LNCaP clone FGC (cell line): ENCODE data around the gene ARMC7.

ENCODE experiments used
- DNase-seq: peaks from one replicate; pipeline ENCODE4 v3.0.0-alpha.2; 2011; ENCODE audit warnings: low read depth
- H3K4me3 ChIP-seq: 2 replicates; pipeline ENCODE4 v1.5.1; 2011; ENCODE audit warnings: mild to moderate bottlenecking, low read depth, low read length, control low read depth
- TF ChIP-seq, protein P1 (sequence below): IDR thresholded peaks from 2 replicates; pipeline ENCODE4 v1.5.1; 2012; ENCODE audit warnings: mild to moderate bottlenecking; ENCODE audit not compliant: control insufficient read depth, insufficient read depth; ENCODE audit errors: extremely low read depth

ARMC7 gene

GRCh38 chr17:75073618-75074047, 36.1 kb upstream of the ARMC7 start:
- DNase-seq, result no peak
- no peak overlapping the region for H3K4me3 ChIP-seq
- TF ChIP-seq, protein P1, sequence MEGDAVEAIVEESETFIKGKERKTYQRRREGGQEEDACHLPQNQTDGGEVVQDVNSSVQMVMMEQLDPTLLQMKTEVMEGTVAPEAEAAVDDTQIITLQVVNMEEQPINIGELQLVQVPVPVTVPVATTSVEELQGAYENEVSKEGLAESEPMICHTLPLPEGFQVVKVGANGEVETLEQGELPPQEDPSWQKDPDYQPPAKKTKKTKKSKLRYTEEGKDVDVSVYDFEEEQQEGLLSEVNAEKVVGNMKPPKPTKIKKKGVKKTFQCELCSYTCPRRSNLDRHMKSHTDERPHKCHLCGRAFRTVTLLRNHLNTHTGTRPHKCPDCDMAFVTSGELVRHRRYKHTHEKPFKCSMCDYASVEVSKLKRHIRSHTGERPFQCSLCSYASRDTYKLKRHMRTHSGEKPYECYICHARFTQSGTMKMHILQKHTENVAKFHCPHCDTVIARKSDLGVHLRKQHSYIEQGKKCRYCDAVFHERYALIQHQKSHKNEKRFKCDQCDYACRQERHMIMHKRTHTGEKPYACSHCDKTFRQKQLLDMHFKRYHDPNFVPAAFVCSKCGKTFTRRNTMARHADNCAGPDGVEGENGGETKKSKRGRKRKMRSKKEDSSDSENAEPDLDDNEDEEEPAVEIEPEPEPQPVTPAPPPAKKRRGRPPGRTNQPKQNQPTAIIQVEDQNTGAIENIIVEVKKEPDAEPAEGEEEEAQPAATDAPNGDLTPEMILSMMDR, result no peak

- DNase-seq, result no peak
- H3K4me3 ChIP-seq, result no peak overlapping the region
- TF ChIP-seq, protein P1, result no peak
Measured at GRCh38 chr17:75074532-75074931, 35.2 kb upstream of the ARMC7 start.

- no peak overlapping the region for H3K4me3 ChIP-seq
- TF ChIP-seq, protein P1, result no peak
- no peak for DNase-seq
Measured at GRCh38 chr17:75075597-75076336, 34.0 kb upstream of the ARMC7 start.

DNA sequence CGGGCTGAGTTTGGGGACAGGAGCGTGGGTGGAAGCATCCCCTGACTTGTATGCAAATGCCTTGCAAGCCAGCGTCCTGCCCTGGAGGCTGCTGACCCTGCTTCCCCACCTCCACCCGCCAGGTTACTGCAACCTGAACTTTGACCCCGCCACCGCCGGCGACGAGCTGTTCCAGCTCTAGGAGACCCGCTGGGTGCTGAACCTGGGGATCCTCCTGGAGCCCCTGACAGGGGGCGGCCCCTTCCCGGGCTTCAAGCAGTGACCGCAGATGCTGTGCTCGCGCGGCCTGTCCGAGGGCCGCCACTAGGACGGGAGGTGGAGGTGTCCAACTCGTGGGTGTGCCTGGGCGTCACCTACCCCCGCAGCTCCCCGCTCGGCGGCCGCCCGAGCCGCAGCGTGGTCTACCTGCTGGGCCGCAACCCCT, 32.7 kb upstream of the ARMC7 start:
- TF ChIP-seq, protein P1, result no peak
- no peak overlapping the region for H3K4me3 ChIP-seq
- DNase-seq, result no peak

DNA sequence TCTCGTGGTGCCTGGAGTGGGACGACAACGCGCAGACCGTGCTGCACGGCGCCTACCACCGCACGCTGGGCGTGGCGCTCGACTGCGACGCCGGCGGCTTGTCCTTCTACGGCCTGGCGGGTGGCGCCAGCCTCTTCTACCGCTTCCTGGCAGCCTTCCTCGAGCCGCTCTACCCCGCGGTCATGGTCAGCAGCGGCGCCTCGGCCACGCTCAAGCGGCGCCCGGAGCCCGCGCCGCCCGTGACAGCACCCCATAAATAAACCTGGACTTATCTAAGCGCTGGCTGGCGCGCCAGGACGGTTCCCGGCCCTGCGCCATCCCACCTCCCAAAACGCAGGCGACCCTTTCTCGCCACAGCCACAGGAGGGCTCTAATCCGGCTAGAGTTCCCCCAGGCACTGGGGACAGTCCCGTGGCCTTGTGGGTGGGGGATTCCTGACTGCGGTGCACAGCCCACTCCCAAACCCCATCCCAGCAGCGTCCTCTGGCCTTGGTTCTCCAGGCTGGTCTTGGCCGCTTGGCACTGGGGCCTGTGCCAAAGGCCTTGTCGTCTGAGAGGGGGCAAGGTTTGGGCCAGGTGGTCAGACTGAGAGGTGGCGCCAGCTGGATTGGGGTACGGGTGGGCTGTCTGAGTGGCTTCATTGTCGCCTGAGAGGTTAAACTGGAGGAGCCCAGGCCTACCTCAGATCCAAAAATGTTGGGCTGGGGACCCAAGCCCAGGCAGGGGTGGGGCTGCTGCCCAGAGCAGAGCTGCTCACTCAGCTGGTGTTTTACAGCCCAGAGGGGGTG, 32.1 kb upstream of the ARMC7 start:
- DNase-seq, result no peak
- TF ChIP-seq, protein P1, result no peak
- no peak overlapping the region for H3K4me3 ChIP-seq

- TF ChIP-seq, protein P1, result no peak
- no peak for DNase-seq
Measured at GRCh38 chr17:75078284-75079022, 31.3 kb upstream of the ARMC7 start.

More at GRCh38 chr17:75078284-75079022, 31.3 kb upstream of the ARMC7 start:
- no peak overlapping the region for H3K4me3 ChIP-seq
